GM19035 (cell line): ENCODE results near the gene PTPRN2.

Source experiments
- ATAC-seq: cut with Tn5 transposase; IDR thresholded peaks from one replicate; pipeline ENCODE4 v1.9.1; 2021; ENCODE audit not compliant: unreplicated experiment

The PTPRN2 gene

GRCh38 chr7:158495216-158495615 lies 92.4 kb downstream of the PTPRN2 start:
- no peak for ATAC-seq

- ATAC-seq, result no peak
Measured at GRCh38 chr7:158494643-158495042, 93.0 kb downstream of the PTPRN2 start.

- ATAC-seq, result no peak
Measured at GRCh38 chr7:158494162-158494586, 93.4 kb downstream of the PTPRN2 start.

GRCh38 chr7:158492367-158492764 lies 95.3 kb downstream of the PTPRN2 start:
- no peak for ATAC-seq

- no peak for ATAC-seq
Measured at GRCh38 chr7:158491094-158491493, 96.5 kb downstream of the PTPRN2 start.

GRCh38 chr7:158490171-158490782 lies 97.3 kb downstream of the PTPRN2 start:
- ATAC-seq, result no peak

- no peak for ATAC-seq
Measured at GRCh38 chr7:158489462-158490155, 98.0 kb downstream of the PTPRN2 start.

GRCh38 chr7:158488181-158488971 lies 99.2 kb downstream of the PTPRN2 start:
- ATAC-seq, result no peak

- no peak for ATAC-seq
Measured at GRCh38 chr7:158487631-158488151, 99.9 kb downstream of the PTPRN2 start.

- ATAC-seq, result no peak
Measured at GRCh38 chr7:158486919-158487318, 100.7 kb downstream of the PTPRN2 start.

GRCh38 chr7:158484801-158485531 lies 102.7 kb downstream of the PTPRN2 start:
- no peak for ATAC-seq

- ATAC-seq, result no peak
Measured at GRCh38 chr7:158482480-158482879, 105.1 kb downstream of the PTPRN2 start.

GRCh38 chr7:158479664-158480025 lies 108.0 kb downstream of the PTPRN2 start:
- ATAC-seq, result no peak

GRCh38 chr7:158479021-158479663 lies 108.5 kb downstream of the PTPRN2 start:
- ATAC-seq, result no peak

GRCh38 chr7:158477866-158478265 lies 109.8 kb downstream of the PTPRN2 start:
- ATAC-seq, result no peak

- ATAC-seq, result no peak
Measured at GRCh38 chr7:158476331-158476932, 111.2 kb downstream of the PTPRN2 start.

- no peak for ATAC-seq
Measured at GRCh38 chr7:158475679-158476052, 112.0 kb downstream of the PTPRN2 start.

GRCh38 chr7:158475036-158475678 lies 112.5 kb downstream of the PTPRN2 start:
- ATAC-seq, result no peak

- ATAC-seq, result no peak
Measured at GRCh38 chr7:158474488-158474887, 113.1 kb downstream of the PTPRN2 start.

- no peak for ATAC-seq
Measured at GRCh38 chr7:158473946-158474345, 113.7 kb downstream of the PTPRN2 start.
